ENCODE measurements around the gene PARP8.

DNA sequence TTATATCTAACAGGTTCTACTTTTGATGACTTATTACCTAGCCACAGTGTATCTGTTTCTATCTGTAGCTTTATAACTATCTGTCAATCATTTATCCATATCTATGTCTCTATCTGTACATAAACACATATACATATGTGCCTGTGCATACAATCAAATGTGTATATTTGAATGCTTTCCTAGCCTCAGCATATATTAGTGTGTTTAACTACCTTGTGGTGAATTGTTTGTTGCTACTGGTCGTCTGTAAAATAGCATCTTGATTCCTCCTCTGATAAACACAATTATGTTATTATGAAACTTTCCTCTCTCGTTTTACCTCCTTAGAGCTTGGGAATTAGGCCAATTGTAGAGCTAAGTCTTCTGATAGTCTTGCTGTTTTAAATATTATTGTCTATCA, 44.4 kb downstream of the PARP8 start:
- TF ChIP-seq POLR2AphosphoS5 (IDR thresholded peaks at IDR 0.05) (no peak), POLR2A (IDR thresholded peaks at IDR 0.05) (no peak)
- TF ChIP-seq, protein P1, sequence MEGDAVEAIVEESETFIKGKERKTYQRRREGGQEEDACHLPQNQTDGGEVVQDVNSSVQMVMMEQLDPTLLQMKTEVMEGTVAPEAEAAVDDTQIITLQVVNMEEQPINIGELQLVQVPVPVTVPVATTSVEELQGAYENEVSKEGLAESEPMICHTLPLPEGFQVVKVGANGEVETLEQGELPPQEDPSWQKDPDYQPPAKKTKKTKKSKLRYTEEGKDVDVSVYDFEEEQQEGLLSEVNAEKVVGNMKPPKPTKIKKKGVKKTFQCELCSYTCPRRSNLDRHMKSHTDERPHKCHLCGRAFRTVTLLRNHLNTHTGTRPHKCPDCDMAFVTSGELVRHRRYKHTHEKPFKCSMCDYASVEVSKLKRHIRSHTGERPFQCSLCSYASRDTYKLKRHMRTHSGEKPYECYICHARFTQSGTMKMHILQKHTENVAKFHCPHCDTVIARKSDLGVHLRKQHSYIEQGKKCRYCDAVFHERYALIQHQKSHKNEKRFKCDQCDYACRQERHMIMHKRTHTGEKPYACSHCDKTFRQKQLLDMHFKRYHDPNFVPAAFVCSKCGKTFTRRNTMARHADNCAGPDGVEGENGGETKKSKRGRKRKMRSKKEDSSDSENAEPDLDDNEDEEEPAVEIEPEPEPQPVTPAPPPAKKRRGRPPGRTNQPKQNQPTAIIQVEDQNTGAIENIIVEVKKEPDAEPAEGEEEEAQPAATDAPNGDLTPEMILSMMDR (IDR thresholded peaks at IDR 0.05), result no peak
